Measurements from ENCODE around the gene OPCML.

DNA sequence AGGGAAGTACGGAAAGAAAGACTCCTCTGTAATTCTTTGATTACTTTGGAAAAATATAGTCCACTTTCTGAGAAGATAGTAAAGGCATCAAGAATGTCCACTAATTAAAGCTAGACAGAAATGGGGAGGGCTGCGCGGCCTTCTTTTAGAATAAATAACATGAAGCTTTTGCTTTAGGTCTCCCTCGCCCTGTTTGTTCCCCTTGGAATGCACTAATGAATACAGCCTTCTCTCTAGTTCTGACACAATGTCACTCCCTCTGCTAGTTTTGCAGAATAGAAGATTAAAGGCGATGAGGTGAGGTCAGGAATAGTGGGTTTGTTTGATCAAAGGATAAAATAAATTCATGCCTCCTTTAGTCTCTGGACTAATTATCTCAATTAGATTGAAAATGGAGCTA is 543.9 kb downstream of the OPCML start:
- TF ChIP-seq CTCF (IDR thresholded peaks at IDR 0.05) (no peak), EP300 (IDR thresholded peaks at IDR 0.05; ENCODE audit: low read depth) (no peak)

Measured in transverse colon (tissue), 3 donors.